GM19099 (cell line): ENCODE measurements around the gene PLEKHO2.
A peak's percentile ranks its signal among the peaks of the same experiment; 100 is the strongest.

Experiments used
- POLR2A ChIP-seq: IDR thresholded peaks from 3 replicates; pipeline ENCODE4 v1.6.1; 2011; ENCODE audit warnings: low read depth; ENCODE audit not compliant: insufficient read length; ENCODE audit errors: extremely low read depth

Gene PLEKHO2

DNA sequence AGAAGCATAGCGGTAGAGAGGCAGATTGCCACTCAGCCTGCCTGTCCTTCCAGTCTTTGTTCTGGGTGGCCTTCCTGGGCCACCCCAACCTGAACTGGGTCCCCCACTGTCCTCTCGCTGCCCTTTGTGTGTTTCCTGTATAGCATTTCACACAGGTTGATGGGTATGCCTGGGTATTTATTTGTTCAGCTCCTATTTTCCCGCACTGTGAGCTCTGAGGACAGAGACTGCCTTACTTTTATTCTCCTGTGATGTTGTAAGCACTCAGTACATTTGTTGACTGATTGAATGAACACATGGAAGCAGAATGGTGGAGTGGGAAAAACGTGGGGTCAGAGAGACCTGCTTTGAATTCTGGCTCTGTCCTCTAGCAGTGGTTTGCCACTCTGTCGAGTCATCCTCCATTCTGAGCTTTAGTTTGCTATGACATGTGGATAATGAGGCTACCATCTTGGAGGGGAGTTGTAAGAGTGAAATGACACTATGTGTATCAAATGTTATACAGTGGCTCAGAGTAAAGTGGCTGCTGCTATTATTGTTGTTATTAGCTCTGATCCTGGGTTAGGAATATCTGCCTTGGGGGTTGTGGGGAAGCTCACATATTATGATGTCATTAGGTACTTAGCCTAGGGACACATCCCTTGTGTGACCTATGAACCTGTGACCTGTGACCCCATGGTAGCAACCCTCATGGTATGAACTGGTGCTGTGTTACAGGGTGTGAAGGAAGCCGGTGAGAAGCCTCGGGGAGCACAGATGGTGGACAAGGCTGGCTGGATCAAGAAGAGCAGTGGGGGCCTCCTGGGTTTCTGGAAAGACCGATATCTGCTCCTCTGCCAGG, 6.4 kb downstream of the PLEKHO2 start:
- no peak for TF ChIP-seq POLR2A

DNA sequence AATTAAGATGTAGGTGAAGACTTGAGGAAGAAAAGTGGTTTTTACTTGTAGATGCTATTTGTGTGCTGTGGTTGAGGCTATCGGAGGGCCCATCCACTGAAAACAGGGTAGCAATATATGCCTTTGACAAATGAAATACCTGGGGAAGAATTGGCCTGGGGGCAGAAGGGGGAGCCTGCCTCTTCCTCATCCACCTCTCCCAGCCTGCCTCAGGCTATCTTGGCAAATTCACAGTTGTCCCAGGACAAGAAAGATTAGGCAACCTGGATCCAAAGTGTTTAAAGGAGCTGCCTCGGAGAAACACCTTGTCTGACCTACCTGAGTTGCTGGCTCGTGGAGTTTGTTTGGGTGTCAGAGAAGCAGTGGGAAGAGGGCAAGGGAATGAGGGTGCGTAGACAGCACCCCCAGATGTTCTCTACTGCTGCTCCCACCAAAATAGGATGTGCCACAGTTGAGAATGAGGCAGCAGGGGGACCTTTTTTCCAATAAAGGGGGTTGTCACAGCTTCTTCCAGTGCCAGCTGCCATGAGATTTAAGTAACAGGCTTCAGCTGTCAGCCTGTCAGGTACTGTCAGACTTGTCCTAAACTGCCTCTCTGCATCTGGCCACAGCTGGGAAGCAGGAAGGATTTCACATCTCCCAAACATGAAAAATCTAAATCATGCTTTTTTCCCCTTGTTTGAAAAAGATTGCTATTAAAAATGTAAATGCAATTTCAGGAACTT, 9.2 kb downstream of the PLEKHO2 start:
- TF ChIP-seq POLR2A = no peak

DNA sequence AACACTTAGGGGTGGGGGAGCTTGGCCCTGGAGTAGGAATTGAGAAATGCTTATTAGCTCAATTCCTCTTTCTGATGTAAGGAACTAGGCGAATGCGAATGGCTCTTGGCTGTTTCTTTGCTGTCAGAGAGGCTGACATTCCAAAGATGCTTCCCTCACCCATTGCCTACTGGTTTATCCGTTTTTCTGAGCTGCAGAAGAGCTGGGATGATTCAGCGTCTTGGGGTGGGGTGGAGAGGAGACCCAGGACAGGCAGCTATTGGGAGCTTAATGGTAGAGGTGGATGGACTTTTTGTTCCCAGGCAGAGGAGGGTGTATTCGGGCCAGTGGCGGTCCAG, 9.8 kb downstream of the PLEKHO2 start:
- no peak for TF ChIP-seq POLR2A

DNA sequence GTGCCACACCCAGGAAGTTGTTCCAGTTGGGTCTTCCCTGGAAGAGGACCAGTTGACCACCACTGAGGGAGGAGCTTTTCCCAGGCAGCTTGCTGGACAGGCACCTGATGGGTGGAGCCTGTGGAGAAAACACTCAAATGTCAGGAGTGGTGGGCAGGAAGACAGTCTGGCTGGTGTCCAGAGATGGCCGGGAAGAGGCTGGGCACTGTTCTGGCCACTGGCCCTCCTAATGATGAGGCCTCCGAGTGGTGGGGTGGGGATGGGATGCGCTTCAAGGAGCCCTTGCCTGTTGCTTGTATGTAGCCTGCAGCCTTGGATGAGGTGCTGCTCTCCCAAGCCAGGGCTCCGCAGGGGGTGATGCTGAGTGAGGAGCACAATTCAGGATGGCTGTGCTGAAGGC, 12.3 kb downstream of the PLEKHO2 start:
- TF ChIP-seq POLR2A = no peak

DNA sequence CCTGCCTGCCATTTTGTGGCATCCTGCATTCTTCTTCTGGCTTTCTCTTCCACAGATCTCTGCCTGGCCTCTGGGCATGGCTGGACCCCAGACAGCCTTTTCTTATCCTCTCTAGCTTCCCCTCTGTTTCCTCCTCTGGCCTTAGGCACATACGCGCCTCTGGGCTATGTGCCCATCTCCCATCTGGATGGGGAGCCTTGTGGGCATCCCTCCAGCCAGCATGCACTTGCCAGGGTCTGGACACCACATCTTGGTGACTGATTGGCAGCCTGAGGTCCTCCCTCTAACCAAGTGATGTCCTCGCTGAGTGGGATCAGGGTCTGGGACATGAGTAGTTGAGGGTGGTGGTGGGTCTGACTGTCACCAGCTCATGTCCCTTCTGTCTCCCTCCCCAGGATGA, 12.8 kb downstream of the PLEKHO2 start:
- TF ChIP-seq POLR2A = no peak

DNA sequence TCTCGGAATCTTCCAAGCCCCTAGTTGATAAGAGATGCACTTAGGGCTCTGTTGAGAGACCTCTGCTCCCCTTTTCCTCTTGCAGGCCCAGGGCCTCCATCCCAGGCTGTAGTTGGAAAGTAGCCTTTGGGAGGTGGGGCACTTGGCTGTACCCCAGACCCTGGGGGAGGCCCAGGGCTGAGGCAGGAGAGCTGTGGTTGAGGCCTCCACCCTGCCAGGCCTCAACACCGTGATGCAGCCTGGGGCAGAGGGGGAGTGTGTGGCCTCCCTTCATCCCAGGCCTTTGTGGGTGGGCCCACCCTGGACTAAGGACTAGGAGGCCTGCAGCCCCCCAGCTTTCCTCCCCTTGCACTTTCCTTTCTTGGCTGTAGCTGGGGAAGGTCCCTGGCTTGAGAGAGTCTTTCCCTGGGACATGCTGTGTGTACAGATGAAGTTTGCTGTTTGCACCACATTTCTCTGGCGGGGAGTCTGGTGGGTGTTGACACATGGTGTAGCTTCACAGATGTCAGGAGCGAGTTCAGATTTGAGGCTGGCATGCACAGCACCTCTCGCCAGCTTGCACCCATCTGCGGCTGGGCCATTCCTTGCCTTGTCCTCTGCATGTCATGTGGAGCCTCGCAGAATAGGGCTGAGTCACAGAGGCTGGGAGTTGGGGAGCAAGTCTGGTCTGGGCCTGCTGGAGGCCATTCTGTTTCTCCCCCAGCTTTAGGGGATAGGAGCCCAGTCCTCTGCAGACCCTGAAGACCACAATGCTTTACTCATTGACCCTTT, 13.7 kb downstream of the PLEKHO2 start:
- TF ChIP-seq POLR2A = no peak

DNA sequence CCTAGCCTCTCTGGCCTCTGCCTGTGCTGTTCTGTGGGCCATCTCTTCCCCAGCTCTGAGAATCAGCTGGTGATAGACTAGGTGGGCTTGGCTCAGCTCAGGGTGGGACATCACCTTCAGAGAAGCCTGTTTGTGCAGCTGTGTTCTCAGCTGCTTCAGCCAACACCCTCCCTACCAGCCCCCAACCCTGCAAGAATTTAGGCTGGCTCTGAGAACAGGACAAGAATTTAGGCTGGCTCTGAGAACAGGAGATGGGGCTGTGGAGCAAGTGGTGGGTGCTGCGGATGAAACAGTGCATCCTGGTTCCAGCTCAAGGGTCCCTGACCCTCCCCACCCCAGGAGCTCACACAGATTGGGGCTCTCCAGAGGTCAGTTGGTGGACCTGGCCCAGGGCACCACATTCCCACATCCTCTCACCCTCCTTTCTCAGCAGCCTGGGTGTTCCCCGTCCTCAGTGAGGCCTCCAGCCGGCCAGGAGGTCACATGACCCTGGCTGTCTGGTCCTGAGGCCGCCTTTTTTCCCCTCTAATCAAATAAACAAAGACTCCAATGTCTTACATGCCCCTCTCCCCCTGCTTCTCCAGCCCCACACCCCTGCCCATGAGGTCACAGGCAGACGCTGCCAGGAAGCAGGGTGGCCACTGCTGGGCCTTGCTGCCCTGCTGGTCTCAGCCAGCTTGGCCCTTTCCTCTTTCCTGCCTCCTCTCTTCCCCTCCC, 14.9 kb downstream of the PLEKHO2 start:
- no peak for TF ChIP-seq POLR2A

DNA sequence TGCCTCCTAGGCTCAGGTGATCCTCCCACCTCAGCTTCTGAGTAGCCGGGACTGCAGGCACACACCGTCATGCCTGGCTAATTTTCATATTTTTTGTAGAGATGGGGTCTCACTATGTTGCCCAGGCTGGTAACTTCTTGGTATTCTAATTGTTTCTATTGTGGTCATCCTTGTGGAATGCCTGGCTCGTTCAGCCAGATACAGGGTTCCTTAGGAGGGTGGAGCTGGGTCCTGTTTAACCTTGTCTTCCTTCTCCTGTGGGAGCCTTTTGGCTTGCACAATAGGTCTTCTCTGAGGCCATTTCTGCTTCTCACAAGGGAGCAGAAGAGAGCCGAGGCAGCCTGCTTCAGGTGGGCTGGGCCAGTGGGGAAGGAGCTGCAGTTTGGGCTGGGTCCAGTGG, 15.7 kb downstream of the PLEKHO2 start:
- no peak for TF ChIP-seq POLR2A

DNA sequence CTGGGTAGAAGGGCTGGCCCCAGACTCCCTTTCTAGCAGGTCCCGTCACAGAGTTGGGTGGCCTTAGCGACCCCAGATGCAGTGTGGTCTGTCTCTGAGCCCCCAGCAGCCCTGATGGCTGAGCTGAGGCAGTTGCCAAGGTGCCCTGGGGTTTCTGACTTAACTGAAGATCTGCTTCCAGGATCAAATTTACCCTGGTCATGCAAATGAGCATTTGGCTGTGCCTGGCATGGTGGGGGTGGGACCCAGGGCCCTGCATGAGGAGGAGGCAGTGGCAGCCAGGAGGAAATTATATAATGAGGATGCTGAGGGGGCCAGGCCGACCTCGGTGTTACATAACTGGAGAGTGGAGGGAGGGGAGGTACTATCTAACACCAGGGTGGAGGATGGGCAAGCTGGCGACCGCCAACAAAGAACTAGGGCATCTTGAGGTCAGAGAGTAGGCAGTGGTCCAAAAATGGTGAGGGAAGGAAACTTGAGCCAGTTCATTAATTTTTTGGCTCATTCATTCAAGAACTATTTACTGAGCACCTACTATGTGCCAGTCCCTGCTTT, 16.4 kb downstream of the PLEKHO2 start:
- no peak for TF ChIP-seq POLR2A

DNA sequence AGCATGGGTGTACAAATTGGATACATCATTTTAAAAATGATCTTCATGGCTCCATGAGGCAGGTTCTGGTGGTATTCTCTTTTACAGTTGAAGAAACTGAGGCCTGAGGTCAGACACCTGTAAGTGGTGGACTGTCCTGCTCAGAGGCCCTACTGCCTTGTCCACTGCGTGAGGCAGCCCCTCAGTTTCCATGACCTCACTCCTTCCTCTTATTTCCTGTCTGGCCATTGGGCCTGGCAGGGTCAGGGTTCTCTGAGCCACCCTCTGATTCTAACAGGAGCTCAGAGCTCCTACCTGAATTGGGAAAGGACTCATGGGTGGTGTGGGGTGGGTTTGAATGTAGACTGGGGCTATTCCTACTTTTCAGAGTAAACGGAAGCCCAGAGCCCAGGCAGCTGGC, 17.5 kb downstream of the PLEKHO2 start:
- TF ChIP-seq POLR2A = no peak

DNA sequence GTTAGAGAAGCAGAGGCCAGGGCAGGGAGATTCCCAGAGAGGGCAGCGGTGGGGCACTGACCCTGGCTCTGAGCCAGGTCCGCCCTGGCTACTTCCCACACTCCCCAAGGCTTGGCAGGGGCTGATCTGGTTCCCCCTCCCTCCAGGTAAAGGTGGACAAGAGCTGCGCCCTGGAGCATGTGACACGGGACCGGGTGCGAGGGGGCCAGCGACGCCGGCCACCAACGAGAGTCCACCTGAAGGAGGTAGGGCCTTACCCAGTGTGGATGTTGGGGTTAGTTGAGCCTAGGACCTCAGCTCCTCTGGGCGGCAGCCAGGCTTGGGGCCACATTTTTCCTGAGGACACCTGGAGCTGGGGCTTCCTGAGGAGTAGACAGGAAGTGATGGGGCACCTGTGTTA, 19.6 kb downstream of the PLEKHO2 start:
- TF ChIP-seq POLR2A = no peak

DNA sequence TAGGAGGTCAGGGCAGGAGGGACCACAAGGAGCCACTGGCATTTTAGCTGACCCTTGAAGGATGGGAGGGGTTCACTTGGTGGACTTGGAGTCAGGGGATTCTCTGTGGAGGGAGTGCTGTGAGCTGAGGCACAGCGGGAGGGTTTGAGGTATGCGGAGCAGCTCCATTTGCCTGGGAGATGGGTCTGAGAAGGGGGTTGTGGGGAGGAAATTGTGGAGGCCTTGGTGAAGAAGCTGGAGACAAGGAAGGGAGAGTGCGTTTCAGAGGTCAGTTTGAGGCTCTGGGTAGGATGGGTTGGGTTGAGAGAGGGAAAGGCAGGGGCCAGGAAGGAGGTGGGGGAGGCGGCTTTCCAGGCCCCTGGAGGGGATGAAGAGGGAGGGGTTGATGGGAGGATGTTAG, 20.2 kb downstream of the PLEKHO2 start:
- no peak for TF ChIP-seq POLR2A

DNA sequence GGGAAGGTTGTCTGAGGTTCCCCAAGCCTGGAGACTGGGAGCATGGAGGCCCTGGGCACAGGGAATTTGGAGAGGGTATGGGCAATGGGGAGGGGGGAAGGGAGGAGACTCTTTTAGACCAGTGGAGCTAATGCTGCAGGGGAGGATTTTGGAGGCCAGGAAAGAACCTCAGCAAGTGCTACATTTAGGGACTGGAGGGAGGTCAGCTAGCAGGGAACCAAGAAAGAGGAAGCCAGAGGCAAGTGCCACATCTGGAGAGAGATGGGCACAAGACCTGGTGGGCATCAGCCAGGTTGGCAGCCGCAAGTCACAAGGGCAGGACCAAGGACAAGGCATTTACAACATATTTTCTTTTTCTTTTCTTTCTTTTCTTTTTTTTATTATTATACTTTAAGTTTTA, 20.7 kb downstream of the PLEKHO2 start:
- no peak for TF ChIP-seq POLR2A

DNA sequence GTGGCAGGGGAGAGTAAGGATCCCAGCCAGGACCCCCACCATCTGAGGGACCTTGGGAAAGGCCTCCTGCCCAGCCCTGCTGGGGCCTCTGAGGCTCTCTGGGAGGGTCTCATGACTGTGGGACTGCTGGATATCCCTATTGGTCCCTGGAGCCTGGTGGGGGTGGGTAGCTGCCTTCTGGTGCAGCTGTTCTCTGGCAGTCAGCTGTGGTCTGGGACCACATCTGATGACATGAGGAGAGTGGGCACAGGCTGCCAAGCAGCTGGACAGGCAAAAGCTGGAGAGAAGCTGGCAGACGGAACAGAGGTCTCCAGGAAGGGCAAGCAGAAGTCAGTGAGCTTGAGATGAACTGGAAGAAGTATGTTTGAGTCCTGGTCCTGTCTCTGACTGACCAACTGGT, 22.4 kb downstream of the PLEKHO2 start:
- TF ChIP-seq POLR2A = no peak

DNA sequence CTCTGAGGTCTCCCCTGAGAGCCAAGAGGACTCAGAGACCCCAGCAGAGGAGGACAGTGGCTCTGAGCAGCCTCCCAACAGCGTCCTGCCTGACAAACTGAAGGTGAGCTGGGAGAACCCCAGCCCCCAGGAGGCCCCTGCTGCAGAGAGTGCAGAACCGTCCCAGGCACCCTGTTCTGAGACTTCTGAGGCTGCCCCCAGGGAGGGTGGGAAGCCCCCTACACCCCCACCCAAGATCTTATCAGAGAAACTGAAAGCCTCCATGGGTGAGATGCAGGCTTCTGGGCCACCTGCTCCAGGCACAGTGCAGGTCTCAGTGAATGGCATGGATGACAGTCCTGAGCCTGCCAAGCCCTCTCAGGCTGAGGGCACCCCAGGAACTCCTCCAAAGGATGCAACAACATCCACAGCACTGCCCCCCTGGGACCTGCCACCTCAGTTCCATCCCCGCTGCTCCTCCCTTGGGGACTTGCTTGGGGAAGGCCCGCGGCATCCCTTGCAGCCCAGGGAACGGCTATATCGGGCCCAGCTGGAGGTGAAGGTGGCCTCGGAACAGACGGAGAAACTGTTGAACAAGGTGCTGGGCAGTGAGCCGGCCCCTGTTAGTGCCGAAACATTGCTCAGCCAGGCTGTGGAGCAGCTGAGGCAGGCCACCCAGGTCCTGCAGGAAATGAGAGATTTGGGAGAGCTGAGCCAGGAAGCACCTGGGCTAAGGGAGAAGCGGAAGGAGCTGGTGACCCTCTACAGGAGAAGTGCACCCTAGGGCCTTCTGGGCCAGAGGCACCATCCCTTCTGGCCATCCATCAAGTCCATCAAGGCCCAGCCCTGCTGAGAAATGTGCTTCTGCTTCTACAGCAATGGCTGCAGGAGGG, 23.6 kb downstream of the PLEKHO2 start:
- peak; percentile 15 for TF ChIP-seq POLR2A
